HG03460 (cell line): ENCODE measurements around the gene DUSP7.
A peak's percentile ranks its signal among the peaks of the same experiment; 100 is the strongest.
"Not testable (repeated sequence)": the region's sequence is repeated elsewhere in the genome, so short reads cannot be mapped to it uniquely, and the experiment has no call there.

Source experiments
- ATAC-seq: cut with Tn5 transposase; IDR thresholded peaks from one replicate; pipeline ENCODE4 v1.9.1; 2021; ENCODE audit not compliant: unreplicated experiment

DUSP7 gene

DNA sequence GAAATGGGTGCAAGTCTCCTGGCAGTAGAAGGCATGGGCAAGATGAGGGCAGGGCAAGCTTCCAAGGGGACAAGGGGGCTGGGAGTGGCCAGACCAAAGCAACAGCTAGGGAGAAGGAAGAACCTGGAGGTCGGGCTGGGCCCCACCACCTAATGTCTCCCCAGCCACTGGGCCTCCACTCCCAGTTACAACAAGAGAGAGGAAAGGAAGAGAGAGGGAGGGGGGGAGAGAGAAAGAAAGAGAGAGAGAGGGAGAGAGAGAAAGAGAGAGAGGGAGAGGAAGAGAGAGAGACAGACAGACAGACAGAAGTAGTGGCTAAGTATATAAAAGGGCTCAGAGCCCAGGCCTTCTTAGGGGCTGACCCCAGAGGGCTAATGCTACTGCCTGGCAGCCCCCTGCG, 6.9 kb downstream of the DUSP7 start:
- ATAC-seq, result no peak

DNA sequence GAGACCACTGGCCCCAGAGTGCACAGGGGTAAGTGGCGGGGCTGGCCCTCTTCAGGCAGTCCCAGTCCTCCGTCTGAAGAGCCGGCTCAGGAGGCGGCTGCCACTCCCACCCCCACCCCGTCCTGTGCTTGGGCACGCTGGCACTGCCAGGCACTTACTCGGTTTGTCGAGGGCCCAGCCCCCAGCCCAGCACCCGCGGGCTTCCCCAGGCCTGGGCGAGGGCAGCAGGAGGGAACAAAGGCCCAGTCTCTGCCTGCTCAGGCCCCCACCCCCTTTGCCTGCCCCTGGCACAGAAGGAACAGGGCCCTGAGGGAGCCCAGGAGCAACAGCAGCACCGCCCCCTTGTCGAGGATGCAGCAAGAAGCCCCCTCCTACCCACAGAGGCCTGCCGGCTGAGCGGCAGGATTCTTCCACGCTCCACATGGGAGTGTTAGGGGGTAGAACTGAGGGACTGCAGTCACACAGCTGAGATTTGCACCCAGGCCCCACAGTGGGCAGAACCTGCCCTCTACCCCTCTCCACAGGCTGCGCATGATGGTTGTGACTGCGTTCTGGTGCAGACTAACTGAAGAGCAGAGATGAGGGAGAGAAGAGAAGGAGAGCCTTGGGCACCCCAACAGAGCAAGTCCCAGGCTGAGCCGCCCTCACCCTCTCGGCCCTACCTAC, 8.9 kb downstream of the DUSP7 start:
- ATAC-seq, result no peak

DNA sequence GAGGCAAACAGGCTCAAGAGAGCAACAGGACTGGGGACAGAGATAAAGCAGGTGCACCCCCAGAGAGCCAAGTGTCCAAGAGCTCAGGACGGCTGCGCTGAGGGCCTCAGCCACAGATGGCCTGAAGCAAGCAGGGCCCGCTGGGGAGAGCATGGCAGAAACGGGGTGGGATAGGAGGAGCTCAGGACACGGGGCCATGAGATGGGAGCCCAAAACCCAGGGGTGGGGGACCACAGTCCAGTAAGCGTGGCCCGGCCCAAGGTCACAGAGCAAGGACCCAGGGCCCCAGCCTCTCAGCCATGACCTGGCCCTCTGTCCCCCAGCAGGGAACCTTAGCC, 9.5 kb downstream of the DUSP7 start:
- ATAC-seq, result no peak

DNA sequence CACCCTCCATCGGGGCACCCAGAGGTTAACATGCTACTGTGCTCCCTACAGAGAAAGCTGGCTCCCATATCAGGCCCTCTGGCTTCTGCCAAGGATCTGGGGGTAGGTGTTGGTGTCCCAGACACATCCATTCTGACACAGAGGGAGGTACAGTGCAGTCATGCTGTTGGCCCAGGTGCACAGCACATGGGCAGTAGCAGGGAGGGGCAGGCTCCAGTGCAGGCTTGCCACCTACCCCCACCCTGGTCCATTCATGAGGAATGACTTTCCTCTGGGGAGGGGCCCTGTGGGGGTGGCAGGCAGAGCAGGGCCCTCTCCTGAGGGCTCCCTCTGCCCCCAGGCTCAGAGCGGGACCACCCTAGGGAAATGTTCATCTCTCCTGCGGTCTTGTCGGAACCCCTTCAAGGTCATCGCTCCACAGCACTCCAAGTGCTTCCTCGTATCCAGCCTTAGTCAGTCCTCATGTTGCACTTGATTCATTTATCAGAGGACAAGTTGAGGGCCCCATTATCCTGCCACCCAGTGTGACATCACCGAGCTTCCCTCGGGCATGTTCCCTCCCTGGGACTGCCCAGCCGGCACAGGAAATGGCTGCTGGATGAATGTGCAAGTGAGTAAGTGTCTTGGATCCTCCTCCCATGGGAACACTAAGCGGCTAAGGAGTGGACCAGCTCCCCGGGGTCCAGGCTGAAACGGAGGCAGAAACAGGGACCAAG, 10.0 kb downstream of the DUSP7 start:
- no peak for ATAC-seq

DNA sequence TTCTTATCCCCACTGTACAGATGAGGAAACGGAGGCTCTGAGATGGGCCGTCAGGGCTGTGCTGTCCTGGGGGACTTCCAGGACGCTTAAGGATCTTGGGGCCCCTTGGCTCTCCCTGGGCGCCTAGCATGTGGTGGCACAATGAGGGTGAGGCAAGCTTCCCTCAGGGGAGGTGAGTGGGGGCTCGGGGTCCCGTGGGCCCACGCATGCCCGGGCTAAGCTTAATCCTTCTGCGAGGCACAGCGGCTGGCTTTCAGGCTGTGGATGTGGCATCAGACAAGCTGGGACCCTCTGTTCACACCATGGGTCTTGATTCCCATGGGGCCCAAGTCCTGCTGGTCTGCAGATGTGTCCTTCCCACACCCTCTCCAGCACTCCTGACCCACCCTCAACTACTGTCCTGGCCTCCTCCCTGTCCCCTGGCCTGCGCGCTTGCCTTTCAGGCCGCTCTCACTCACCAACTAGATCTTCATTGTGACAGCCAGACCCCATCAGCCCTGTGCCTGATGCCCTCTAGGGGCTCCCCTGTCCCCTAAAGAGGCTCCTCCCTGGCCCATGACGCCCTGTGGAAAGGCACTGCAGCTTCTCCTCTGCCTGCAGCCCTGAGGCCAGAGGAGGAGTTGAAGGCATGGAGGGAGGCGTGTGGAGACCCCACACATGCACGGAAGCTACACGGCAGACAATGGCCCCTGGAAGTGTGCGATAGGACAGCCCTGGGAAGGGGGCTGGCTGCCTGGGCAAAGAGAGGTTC, 11.3 kb downstream of the DUSP7 start:
- no peak for ATAC-seq

DNA sequence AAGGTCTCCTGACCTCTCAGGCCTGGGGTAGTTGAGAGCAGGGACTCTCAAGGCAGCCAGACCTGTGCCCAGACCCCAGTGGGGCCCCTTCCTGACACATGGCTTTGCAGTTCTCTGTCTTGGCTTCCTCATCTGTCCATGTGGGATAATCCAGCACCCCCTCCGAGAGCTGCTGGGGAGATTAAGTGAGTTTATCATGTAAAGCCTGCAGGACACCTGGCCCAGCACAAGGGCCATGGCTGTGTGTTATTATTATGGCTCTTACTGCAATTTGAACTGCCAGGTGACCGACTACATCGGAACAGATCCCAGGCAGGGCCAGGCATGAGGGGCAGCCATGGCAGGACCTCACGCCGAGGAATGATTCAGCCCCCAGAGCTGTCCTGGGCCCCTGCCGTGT, 12.6 kb downstream of the DUSP7 start:
- no peak for ATAC-seq

DNA sequence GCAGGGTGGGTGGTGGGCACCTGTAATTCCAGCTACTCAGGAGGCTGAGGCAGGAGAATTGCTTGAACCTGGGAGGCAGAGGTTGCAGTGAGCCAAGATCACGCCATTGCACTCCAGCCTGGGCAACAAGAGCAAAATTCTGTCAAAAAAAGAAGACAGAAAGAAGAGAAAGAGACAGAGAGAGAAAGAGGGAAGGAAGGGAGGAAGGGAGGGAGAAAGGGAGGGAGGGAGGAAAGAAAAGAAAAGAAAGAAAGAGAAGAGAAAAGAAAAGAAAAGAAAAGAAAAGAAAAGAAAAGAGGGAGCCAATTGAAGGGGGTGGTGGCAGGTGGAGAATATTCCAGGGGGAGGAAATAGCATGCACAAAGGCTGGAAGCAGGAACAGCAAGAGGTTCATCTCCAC, 13.3 kb downstream of the DUSP7 start:
- not testable (repeated sequence) for ATAC-seq

DNA sequence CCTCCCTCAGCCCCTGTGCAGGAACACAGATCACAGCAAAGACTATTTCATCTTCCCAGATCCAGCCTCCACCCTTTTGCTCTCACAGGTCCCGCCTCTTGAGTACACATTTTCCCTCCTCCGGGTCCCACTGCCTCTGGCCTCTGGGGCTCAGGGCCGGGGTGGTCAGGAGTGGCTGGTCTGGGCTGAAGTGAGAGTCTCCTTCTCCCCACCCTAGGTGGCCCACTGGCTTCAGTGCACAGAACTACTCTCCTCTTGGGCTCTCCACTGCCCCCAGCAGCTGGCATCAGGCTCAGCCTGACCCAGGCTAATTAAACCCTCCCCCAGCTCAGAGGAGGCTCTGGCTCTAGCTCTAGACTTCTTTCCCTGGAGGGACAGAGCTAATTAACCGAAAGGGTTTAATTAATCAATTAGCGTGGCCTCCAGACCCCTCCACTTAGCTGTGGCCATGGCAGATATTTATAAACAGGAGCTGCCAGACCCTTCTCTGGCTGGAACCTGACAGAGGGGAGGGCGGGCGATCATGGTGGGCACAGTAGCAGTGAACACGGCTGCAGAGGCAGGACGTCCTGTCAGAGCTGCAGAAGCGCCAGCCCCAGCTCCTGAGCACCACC, 15.1 kb downstream of the DUSP7 start:
- no peak for ATAC-seq

DNA sequence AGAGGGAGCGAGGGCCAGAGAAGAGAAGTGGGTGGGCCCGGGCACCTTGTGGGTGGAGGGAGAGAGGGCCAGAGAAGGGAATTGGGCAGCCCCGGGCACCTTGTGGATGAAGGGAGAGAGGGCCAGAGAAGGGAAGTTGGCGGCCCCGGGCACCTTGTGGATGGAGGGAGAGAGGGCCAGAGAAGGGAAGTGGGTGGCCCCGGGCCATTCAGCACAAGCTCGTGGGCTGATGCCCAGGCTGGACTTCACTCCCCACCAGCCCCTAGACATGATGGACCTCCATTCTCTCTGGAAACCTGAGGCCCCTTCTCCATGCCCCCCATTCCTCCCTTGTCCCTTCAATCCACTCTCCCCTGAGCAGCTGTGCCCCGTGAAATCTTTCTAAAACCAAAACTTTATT, 15.8 kb downstream of the DUSP7 start:
- ATAC-seq, result no peak

DNA sequence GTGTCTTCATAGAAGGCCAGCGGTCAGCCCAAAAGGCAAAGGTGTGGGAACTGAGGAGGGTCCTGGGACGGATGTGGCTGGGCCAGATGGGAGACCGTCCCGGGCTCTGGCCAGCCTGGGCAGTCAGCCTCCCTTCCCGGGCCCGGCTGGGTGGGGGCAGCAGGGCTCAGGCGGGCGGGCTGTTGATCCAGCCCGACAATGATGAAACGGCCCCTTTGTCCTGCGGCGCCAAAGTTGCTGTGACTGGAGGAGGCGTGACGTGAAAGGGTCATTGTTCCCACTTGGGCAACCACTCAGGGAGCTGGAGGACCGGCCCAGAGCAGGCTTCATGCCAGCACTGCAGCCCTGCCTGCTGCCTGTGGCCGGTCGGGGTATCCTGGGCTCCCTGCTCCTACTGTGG, 16.5 kb downstream of the DUSP7 start:
- ATAC-seq, result no peak

DNA sequence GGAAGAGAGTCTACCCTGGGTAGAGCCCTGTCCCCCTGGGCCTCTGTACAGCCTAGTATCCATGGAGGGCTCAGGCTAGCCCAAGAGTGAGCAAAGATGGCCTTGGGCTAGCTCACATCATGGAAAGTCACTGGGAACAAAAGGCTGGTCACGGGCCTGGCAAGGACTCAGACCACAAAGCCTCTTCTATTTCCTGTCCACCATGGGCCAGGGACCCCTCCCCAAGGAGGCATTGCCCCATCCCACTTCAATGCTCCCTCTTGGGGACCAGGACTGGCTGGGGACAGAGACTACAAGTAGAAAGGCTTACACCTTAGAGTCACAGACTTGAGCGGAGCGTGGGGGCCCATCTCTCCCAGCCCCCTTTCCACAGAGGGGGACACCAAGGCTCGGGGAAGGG, 16.9 kb downstream of the DUSP7 start:
- no peak for ATAC-seq

DNA sequence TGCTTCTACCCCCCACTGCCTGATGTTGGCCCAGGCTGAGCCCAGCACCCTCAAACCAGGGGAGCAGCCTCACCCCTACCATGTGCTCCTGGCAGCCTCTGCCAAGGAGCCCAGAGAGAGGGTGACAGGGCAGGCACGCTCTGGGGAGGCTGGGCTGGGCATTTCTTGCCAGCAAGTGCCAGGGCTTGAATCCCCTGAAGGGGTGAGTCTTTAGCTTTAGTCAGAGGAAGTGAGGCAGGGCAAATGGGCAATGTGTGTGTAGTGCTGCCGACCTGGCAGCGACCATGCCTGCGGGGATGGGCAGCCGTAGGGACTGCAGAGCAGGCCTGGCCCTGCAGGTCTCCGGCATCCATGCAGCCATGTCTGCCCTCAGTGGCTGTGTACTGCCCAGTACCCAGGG, 18.1 kb downstream of the DUSP7 start:
- ATAC-seq, result no peak

DNA sequence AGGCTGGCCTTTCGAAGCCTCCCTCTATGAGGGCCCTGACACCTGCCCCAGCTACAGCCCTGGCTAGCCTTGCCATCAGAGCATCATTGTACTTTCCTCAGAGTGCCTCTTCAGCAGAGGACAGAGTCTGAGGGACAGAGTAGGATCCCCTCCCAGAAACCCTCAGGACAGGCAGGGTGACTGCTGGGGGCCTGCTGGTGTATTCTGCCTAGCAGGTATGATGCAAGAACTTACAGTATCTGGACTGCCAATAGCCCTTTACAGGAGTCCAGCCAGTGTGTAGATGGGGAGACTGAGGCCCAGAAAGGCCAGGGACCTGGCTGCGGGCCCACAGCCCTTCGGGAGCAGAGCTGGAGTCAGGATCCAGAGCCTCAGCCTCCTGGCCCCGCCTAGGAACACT, 19.1 kb downstream of the DUSP7 start:
- no peak for ATAC-seq

DNA sequence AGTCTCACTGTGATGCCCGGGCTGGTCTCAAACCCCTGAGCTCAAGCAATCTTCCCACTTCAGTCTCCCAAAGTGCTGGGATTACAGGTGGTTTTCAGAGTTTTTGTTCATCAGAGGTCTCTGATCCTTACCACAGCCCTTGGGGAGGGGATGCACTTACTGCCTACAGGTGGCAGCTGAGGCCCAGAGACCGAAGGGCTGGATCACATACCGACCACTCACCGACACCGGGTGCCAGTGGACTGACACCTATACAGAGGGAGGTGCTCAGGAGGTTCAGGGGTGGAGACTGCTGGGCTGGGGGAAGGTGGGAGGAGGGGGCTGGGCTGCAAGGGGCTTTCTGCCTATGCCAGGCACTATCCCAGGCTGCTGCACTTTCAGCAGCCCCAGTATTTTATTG, 19.5 kb downstream of the DUSP7 start:
- ATAC-seq, result no peak

DNA sequence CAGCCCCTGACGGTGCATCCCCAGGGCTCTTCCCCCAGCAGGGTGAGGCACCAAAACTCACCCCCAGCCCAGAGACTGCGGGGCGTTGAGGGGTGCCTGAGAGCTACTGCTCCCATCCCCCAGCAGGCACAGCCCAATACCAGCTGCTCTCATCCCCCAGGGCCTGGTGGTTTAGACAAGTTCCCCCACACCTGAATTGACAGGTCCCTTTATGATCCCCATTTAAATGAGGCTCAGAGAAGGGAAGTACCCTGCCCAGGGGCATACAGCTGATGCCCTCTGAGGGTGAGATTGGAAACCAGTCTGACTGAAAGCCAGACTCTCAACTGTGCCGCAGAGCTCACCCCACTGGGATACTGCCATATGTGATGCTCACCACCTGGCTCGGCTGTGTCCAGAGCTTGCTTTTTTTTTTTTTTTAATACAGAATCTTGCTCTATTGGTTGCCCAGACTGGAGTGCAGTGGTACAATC, 20.1 kb downstream of the DUSP7 start:
- ATAC-seq, result peak; percentile 76

DNA sequence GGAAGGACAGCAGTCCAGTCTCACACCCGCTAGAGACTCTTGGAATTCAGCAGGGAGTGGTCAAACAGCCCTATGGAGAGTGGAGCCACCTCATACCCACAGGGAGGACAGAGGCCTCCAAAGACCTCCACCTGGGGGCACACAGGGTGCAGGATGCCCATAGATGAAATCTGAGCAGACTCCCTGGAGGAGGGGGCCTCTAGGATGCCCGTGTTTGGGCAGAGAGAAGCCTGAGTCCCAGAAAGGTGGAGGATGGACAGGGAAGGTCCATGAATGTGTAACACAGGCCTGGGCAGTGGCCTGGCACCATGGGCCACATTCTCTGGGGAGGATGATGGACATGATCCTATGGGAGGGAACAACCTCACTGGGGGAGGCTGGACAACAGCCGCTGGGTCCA, 21.7 kb downstream of the DUSP7 start:
- ATAC-seq, result no peak

DNA sequence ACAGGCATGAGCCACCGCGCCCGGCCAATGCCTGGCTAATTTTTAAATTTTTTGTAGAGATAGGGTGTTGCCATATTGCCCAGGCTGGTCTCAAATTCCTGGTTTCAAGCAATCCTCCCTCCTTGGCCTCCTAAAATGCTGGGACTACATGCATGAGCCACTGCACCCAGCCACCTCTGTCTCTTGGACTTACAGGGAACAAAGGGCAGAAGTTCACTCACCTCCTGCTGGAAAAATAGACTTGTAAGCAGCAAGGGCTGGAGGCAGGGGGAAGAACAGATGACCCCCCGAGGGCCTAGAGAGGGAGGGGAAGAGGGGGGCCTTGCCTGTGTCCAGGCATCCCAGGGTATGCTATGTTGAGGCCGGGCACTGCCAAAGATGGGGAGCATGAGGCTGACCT, 22.2 kb downstream of the DUSP7 start:
- ATAC-seq, result no peak

DNA sequence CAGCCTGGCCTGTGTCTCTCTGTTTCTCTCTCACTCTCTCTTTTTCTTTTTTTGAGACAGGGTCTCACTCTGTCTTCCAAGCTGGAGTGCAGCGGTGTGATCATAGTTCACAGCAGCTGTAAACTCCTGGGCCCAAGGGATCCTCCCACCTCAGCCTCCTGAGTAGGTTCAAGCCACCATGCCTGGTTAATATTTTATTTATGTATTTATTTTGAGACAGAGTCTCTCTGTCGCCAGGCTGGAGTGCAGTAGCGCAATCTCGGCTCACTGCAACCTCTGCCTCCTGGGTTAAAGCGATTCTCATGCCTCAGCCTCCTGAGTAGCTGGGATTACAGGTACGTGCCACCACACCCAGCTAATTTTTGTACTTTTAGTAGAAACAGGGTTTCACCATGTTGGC, 22.6 kb downstream of the DUSP7 start:
- not testable (repeated sequence) for ATAC-seq

DNA sequence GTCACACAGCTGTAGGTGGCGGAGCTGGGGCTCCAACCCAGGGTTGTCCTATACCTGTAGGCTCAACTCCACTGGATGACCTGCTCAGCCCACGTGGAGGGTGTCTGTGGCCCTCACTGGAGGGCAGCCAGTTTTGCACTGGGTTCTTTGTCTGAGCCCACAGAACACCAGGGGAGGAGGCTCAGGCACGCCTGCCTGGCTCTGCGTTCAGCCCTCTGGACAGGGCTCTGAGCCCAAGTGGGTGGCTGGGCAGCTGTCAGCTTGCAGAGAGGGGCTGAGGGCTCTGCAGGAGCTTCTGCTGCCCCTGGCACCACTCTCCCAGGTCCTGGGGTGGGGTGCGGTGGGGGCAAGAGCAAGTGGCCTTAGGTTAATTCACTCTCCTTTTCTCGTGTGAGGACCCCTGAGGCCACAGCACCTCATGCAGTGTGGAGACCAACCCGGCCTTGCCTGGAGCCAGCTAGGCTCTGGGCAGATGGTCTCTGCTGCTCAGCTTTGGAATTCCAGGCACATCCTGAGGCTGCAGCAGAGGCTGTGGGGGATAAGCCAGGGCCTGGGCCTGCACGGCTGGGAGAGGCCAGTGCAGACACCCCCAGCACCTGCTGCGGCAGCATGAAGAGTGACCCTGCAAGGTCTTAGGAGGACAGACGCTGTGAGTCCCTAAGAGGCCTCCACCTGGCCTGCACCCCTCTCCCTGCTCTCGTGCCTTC, 23.5 kb downstream of the DUSP7 start:
- no peak for ATAC-seq

DNA sequence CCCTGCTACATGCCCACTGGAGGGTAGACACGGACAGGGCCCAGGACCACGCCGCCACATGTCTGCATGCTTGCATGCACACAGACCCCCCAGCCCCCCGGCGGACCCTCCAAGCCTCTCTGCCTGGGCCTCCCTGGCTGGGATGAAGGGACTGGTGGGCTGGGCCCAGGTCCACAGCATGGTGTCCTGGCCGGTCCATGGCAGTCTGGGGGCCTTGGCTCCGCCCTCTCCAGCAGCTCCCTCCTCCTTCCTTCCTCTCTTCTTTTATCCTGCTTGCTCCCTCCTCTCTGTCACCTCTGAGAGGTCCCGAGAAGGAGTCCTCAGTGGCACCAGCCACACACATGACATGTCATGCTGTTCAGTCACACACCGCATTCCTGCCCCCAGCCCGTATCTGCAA, 24.5 kb downstream of the DUSP7 start:
- ATAC-seq, result no peak

DNA sequence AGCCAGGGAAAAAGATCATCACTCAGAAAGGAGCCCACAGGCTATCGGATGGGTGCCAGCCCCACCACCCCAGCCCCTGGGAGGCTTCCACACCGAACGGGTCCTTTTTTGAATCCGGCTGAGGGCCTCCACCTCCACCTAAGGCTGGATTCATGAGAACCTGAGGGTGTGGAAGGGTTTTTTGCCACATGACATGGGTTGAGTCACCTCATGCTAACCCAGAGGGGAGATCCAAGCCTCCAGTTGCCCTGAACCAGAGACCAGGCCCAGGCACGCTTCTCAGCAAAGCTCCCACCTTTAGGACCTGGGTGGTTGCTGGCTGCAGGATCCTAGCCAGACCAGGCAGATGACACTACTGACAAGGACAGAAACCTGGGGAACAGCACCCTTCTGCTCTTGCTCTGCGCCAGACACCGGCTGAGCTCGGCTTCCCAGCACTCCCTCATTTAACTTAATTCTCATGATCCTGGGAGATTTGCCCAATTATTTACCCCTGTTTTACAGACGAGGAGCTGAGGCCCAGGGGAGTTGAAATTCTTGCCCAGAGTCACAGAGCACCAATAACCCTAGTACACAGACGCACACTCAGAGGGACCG, 25.6 kb downstream of the DUSP7 start:
- ATAC-seq, result no peak
